NOMO-1 treated with DMSO at 0.1 percent for 48 hours (cell line): ENCODE data around the gene CBLN2.

Experiments
- DNase-seq: peaks from one replicate; lab custom pipeline; 2025; ENCODE audit not compliant: unreplicated experiment; lab: John Stamatoyannopoulos, UW

CBLN2 gene

DNA sequence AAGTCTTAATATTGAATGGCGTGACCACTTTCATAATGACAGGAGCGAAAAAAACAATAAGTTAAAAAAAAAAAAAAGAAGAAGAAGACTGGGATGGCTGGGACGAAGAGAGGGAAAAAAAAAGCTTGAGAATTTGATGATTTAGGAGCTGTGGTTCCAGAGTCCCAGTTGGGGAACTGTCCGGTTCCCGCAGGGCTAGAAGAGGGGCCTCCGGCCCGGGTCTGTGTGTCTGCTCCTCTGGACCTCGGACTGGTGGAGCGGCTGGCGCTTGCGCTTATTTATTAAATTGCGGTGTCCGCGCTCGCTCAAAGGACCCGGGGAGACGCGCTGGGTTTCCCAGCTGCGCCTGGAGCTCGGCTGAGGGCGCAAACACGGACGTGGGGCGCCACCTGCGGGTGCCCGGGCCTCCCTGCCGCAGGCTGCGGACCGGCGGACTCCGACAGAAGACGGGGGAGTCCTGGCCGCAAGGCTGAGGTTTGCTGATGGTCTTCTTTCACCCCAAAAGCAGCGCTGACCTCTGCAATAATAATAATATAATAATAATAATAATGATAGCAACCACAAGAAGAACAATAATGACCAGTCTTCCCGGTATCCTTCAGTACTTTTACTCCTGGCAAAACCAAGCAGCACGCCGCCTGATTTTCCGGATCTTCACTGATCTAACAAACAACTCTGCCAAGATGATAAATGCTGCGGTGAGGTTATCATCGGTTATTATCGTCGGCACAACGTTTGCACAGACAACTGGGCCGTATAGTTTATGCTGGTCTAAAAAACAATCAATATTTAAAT is at the start of gene CBLN2:
Gene CBLN2 (minus strand): TSS at position 251 of the 795 bp plus-strand sequence. CDS start 2,182 bp downstream, outside the sequence.
- DNase-seq: no peak

DNA sequence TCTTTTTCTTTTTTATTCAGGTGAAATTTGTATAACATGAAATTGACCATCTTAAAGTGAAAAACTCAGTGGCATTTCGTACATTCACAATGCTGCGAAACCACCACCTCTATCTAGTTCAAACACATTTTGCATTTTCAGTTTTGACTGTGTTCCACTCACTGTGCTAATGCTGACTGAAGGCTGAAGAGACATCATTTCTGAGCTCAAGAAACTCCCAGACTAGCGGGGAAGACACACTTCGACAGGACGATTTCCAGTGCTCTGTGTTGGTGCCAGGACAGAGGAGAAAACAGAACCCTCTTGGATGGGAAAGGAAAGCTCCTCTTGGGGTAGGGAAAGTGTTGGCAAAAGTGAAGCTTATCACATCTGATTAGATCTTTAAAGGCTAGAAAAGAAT is 44.2 kb upstream of the CBLN2 start:
- no peak for DNase-seq

- DNase-seq: no peak
These were observed 40.6 kb upstream of the CBLN2 start for GRCh38 chr18:72584787-72585186.

- no peak for DNase-seq
These were observed 37.8 kb upstream of the CBLN2 start for GRCh38 chr18:72581976-72582375.

- DNase-seq: no peak
These were observed 28.8 kb upstream of the CBLN2 start for GRCh38 chr18:72572896-72573295.

- DNase-seq: no peak
These were observed 22.1 kb upstream of the CBLN2 start for GRCh38 chr18:72566290-72566689.

DNA sequence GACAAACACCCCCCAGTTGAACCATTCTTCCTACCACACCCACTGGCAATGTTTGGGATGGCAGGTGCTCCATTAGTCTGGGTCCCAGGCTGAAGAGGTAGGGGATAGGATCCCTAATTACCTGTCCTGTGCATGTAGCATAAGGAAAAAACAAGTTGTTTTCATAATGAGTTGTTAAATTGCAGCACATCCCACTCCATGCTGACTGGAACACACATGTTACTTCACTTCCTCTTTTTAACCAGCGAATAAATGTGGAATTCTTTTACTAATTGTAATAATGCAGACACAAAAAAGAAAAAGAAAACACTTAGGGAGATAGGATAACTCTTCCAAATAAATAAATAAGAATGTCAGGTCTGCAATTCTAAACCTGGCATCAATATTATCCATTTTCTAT is 11.8 kb upstream of the CBLN2 start:
- no peak for DNase-seq

- DNase-seq: no peak
These were observed 11.0 kb upstream of the CBLN2 start for GRCh38 chr18:72555101-72555500.

DNA sequence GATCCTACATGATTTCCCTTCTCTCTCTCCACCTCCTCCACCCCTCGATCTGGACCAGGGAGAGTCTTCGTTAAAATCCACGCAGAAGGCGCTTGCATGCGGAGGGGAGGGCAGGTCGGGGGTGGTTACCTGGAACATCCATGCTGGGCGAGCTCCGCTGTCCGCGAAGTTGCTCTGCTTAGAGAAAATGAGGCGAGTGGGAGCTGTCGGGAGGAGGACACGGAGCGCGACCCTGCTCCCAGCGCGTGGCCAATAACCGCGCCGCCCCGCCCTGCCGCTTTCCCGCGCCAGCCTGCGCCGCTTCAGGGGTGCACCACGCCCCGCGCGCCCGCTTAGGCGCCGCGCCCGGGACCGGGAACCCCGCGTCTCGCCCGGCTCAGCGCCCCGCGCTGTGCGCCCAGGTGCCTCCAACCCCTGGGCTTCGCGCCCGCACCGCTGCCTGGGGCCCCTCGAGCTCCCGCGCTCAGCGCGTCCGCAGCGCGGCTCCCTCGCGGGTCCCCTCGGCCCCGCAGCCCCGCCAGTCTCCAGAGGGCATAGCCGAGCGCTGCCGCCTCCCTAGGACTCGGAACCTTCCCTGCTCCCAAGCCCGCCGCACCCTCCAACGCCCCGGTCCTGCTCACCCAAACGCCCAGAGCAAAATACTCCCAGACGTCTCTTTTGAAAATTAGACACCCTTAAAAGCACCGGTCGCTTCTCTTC is 636 bp downstream of the CBLN2 start:
- no peak for DNase-seq

GRCh38 chr18:72542984-72543356 is 1.2 kb downstream of the CBLN2 start:
- DNase-seq: no peak

- DNase-seq: no peak
These were observed 1.8 kb downstream of the CBLN2 start for GRCh38 chr18:72542342-72542741.

DNA sequence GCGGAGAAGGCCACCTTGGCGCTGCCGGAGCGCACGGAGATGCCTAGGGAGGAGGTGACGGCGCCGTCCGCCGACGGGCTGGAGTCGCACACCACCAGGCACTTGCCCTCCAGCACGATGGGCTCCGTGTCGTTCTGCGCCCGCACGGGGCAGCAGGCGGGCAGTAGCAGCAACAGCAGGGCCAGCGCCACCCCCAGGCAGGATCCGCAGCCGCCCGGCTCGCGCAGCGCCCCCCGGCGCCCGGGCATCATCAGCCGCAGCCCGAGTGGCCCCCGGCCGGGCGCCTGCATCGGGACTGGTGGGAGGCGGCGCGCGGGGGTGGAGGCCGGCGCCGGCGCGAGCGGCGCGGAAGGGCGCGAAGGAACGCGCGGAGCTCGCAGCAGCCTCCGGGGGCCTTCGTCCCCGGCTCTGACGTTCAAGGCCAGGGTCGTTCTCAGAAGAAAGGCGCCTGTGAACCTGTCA is 2.2 kb downstream of the CBLN2 start:
- no peak for DNase-seq

GRCh38 chr18:72539901-72540300 is 4.2 kb downstream of the CBLN2 start:
- DNase-seq: no peak

DNA sequence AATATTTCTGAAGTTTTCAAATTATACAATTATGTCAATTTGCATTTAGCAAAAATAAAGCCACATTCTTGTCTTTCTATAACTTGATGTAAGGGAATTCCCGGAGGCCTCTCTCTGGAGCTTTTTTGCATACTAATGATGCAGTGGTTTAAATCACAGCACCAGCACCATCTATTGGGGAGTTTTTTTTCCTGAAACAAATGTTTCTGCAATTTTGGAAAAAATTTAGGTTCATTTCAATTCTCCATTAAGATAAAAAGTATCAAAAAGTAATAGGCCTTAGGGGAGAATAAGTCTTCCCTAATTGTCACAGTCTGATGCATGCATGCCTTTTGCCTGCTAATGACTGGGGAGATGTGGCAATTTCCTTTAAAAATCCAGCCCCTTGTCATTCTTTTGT is 13.5 kb downstream of the CBLN2 start:
- DNase-seq: no peak

DNA sequence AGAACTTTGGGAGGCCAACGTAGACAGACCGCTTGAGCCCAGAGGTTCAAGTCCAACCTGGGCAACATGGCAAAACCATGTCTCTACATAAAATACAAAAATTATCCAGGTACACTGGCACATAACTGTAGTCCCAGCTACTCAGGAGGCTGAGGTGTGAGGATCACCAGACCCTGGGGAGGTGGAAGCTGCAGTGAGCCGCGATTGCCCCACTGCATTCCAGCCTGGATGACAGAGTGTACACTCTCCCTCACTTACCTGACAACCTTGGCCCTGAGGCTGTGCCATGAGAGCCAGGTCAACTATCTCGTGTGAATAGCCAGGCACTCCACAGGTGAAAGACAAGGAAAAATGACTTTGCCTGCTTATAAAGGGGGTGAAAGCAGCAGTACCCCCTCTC is 39.3 kb downstream of the CBLN2 start:
- no peak for DNase-seq

DNA sequence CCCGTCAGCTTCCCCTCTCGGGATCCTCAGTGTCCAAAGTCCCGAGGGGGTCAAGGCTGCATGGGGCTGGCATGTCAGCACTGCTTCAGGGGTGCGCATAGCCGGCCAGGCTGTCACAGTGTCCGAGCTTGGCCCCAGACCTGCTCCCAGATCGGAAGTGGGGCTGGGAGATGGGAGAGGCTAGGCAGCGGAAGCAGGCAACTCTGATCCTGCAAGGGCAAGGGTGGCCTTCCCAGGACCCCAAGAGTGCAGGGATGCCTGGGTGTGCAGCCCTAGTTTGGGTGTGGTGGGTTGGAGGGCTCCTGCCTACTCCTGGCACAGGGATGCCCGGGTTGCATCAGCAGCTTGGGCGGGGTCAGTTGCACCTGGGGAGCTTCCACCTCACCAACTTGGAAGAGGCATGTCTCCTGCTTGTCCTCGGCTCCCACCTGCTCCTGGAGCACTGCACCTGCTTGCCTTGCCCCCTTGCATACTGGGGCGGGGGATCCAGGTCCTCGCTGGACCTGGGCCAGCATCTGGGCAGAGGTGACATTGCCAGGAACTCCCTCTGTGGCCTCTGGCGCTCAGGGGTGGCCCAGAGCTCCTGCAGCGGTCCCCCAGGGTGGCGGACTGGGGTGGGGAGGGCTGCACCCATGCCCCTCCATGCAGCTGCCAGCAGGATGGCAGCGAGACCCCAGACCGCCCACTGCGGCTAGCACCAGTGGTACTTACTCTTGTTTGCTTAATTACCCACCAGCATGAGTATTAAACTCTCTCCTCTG is 41.3 kb downstream of the CBLN2 start:
- DNase-seq: no peak

GRCh38 chr18:72492497-72492896 is 51.6 kb downstream of the CBLN2 start:
- DNase-seq: no peak
